UCSD-AML1 (cell line): ENCODE data around the gene COLEC12.

ENCODE experiments used
- DNase-seq: peaks from one replicate; lab custom pipeline; 2025; ENCODE audit not compliant: unreplicated experiment; lab: John Stamatoyannopoulos, UW

Gene COLEC12

GRCh38 chr18:500632-501405, at the start of gene COLEC12:
COLEC12 (minus strand) TSS chr18:500701; CDS start chr18:500514, 187 bp downstream.
- DNase-seq = no peak

DNA sequence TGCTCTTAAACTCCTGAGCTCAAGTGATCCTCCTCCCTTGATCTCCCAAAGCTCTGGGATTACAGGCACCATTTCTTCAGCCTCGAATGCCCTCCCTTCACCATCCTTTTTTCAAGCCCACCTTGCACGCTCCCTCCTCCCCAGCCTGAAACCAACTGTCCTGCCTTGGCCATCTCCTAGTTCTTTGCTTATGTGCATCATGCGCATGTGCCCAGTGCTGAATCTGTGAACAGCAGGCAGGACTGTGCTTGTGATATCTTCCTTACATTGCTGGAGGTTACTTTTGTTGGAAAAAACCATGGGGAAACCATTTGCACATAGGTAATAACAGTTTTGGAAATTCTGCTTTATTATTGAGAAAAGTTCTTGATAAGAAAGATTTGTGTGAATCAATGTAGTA, 49.5 kb upstream of the COLEC12 start:
- no peak for DNase-seq

GRCh38 chr18:543447-544078, 43.1 kb upstream of the COLEC12 start:
- no peak for DNase-seq

- no peak for DNase-seq
Measured at GRCh38 chr18:533995-534601, 33.6 kb upstream of the COLEC12 start.

- no peak for DNase-seq
Measured at GRCh38 chr18:532632-533031, 32.1 kb upstream of the COLEC12 start.

- DNase-seq = no peak
Measured at GRCh38 chr18:532018-532417, 31.5 kb upstream of the COLEC12 start.

DNA sequence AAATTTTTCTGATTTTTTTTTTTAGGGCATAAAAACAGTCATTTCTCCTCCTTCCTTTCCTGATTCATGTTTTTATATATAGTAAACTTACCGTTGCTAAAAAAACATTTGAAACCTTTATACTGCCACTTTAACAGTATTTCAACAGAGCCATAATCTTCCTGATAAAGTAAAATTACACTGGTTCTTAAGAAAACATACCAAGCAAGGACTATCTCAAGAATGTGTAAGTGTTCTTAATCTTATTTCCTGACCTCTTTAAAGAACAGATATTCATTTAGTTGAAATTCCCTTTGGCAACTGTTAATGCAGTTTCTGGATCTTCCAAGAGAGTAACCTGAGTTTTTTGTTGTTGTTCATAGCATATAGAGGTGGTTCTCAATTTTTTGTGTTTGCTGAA, 26.6 kb upstream of the COLEC12 start:
- DNase-seq = no peak

GRCh38 chr18:526681-527080, 26.2 kb upstream of the COLEC12 start:
- DNase-seq = no peak

- no peak for DNase-seq
Measured at GRCh38 chr18:525036-525797, 24.7 kb upstream of the COLEC12 start.

- no peak for DNase-seq
Measured at GRCh38 chr18:524466-524865, 24.0 kb upstream of the COLEC12 start.

DNA sequence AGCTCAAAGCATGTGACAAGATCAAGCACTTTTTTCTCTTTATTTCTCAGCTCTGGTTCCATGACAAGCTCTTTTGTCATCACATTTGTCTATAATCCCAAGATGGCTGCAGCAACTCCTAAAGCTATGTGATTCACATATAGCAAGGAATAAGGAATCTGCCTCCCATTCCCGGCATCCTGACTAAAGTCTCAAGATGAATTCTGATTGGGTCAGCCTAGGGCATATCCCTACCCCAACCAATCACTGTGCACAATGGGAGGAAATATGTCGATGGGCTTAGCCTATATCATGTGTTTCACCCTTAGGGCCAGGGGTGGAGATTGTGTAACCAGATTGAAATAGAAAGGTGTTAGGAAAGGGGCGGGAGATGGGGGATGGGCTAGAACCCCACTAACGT, 23.1 kb upstream of the COLEC12 start:
- no peak for DNase-seq

DNA sequence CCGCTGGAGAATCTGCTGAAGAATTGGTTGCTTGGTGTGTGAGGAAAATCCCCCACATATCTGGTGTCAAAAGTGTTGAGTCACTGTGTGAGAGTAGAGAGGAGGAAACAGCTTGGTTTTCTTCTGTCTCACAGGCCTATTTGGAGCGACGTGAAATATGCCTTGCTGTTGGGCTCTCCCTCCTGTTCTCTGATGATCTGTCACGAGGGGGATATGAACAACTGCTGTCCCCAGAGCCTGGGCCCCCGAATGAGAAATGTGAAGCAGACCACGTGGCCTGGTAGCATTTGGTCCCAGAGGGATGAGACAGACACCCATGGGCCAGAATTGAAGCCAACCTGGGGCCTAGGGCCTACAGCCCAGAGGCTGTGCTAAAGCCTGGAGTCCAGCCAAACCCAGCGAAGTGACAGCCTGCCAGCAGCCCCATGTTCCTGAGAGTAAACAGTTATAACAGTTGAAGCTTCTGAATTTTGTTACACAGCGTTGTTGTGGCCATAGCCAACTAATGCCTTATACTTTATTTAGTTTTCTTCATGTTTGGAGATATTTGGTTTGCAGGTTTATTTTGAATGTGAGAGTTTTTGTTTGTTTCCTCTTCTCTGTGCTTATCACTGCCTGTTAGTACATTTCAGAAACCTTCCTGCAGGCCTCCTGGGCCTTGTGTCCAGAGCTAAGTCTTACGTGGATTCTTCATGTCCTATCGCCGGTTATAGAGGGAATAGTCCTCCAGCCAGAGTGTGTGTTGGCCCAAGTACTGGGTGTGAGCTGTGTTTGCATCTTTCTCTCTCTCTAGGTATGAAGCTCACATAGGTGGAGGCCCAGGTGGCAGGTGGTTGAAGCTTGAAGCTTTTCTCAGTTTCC, 18.7 kb upstream of the COLEC12 start:
- DNase-seq = peak; percentile 76

DNA sequence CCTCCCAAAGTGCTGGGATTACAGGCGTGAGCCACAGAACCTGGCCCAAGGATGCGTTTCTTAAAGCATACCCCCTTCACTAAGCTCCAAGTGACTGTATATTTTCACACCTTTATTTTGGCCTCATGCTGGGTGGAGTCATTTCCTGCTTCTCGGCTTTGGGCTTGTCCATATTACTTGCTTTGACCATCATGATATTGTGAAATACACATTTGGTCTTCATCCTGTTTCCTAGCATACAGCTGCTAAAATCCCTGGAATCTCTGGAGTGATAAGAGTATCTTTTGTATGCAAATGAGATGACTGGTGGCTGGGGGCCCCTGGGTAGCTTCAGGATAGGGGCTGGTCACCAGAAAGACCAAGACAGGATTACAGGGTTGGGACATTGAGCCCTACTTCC, 17.6 kb upstream of the COLEC12 start:
- DNase-seq = no peak

- DNase-seq = no peak
Measured at GRCh38 chr18:515838-516237, 15.3 kb upstream of the COLEC12 start.

GRCh38 chr18:515156-515815, 14.8 kb upstream of the COLEC12 start:
- DNase-seq = no peak

GRCh38 chr18:513826-514530, 13.5 kb upstream of the COLEC12 start:
- DNase-seq = no peak

GRCh38 chr18:512957-513356, 12.5 kb upstream of the COLEC12 start:
- DNase-seq = no peak

GRCh38 chr18:508835-509234, 8.3 kb upstream of the COLEC12 start:
- DNase-seq = no peak

DNA sequence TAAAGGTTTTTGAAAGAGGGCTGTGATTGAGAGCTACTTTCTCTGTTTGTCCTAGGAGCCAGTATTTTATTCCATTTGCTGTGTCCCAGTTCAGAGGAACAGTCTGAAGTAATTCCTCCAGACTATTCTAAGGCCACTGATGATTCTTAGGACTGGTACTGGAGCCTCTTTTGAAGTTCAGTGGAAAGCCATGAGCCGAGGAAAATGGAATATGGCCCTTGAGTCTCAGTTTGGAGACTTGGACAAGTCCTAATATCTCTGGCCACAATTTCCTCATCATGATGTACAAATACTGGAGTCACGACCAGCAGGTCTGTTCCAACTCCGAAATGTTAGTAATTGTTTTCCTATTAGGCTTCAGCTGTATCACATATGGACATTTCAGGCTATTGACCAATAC, 7.1 kb upstream of the COLEC12 start:
- no peak for DNase-seq

DNA sequence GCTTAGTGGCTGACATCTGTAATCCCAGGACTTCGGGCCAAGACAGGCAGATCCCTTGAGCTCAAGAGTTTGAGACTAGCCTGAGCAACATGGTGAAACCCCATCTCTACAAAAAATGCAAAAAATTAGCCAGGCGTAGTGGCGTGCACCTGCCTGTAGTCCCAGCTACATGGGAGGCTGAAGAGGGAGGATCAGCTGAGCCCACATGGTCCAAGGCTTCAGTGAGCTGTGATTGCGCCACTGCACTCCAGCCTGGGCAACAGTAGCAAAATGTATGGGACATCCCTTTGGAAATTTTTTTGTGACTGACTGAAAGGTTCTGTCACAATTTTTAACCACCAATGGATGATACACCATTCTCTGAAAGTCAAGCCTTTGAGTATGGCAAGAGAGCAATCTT, 6.3 kb upstream of the COLEC12 start:
- no peak for DNase-seq
